ENCODE results near the gene KASH5.
"Not testable (repeated sequence)": the region's sequence is repeated elsewhere in the genome, so short reads cannot be mapped to it uniquely, and the experiment has no call there.

Gene KASH5

GRCh38 chr19:49439836-49440235, 51.8 kb downstream of the KASH5 start:
- no peak for DNase-seq

- DNase-seq: no peak
Measured at GRCh38 chr19:49440439-49441209, 52.6 kb downstream of the KASH5 start.

DNA sequence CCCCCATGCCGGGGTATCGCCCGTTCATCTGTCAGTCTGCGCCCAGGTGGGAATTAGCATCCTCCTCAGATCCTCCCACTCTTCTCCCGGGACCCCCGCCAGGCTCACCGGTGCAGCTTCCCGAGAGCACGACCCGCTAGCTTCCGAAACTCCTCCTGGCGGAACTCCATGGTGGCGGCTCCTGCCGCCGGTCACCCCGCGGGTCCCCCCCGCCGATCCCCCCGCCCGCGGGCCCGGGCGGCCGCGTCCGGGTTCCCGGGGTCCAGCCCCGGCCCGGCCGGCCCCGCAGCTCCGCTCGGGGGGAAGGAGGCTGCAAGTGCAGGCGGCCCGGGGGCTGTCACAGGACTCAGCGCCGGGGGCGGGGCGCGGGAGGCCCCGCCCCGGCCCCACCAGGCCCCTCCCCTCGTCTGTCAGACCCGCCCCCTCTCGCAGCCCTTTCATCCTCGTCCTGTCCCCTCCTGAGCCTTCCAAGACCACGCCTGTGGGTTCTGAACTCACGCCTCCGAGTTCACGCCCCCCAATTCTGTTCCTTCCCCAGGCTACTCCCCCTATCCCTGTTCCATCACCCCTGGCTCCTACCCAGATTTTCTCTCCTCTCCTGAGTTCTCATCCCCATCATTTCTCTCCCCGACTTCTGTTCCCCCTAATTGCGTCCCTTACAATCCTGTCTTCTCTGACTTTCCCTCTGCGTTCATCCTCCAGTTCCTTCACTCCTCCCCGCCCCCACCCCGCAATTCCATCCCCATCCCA, 53.3 kb downstream of the KASH5 start, which contains the start of gene SLC17A7:
TSS of gene SLC17A7 (minus strand) at position 318 of the 750 bp plus-strand sequence. CDS start at position 170, 148 bp downstream.
- DNase-seq: peak; percentile 41

- no peak for DNase-seq
Measured at GRCh38 chr19:49441960-49442350, 53.9 kb downstream of the KASH5 start.

GRCh38 chr19:49442354-49442753, 54.3 kb downstream of the KASH5 start:
- no peak for DNase-seq

DNA sequence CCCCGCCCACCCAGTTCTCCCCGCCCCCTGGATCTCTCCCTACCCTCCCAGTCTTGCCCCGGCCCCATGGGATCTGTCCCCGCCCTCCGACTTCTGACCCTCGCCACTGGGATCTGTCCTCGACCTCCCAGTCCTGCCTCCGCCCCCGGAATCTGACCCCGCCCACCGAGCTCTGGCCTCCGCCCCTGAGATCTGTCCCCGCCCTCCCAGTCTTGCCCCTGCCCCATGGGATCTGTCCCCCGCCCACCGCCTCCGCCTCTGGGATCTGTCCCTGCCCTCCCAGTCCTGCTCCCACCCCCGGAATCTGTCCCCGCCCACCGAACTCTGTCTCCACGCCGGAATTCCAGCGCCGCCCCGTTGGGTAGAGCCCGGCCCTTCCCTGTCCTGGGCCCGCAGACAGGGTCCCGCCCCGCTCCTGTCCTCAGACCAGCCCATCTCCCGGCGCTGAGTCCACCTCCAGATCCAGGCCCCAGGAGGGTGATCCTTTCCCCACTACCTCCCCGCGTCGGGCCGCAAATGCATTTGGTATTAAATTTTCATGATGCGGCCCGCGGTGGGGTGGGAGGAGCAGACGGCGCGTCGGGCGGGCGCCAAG, 54.8 kb downstream of the KASH5 start:
- peak; percentile 46 for DNase-seq

GRCh38 chr19:49443366-49444099, 55.5 kb downstream of the KASH5 start:
- DNase-seq: peak; percentile 91

DNA sequence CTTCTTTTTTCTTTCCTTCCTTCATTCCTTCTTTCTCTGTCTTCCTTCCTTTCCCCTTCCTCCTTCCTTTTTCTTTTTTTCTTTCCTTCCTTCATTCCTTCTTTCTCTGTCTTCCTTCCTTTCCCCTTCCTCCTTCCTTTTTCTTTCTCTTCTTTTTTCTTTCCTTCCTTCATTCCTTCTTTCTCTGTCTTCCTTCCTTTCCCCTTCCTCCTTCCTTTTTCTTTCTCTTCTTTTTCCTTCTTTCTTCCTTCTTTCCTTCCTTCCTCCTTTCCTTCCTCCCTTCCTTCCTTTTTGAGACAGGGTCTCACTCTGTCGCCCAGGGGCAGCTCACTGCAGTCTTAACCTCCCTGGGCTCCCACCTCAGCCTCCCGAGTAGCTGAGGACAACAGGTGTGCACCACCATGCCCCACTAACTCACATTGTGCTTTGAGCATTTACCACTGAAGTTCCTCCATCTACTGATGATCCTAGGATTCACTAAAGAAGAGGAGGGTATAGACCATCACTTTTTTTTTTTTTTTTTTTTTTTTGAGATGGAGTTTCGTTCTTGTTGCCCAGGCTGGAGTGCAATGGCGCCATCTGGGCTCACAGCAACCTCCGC, 56.2 kb downstream of the KASH5 start:
- DNase-seq: not testable (repeated sequence)

DNA sequence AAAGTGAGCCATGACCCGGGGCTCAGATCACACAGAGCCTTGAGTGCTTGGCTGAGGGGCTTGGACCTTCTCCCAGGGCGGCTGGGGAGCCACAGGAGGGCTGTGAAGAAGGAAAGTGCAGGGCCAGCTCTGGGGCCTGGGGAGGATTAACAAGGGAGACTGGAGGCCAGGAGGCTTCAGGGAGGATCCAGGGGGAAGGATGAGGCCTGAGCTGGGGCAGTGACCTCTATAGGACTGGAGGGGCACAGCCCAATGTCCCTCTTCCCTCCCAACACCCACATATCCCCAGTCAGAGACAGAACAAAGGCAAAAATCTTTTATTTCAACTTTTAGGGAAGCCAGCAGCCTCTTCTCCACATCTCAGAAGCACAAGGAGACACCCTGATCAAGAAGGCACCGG, 57.9 kb downstream of the KASH5 start:
- no peak for DNase-seq

- no peak for DNase-seq
Measured at GRCh38 chr19:49447485-49448431, 59.7 kb downstream of the KASH5 start.

DNA sequence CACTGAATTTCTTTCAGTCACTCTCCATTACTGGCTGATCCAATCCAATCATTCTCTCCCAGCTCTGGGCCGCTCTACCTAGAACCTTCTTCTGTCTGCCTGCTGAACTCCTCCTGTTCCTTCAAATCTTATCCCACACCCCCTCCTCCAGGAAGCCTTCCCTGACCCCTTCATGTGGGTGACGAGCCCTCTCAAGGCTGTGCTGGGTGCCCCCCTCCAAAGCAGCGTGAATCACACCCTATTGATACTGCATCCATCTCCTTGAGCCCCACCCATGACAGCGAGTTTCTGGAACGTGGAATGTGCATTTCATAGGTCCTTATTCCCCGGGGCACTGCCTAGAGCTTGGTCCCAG, 60.4 kb downstream of the KASH5 start:
- DNase-seq: no peak

DNA sequence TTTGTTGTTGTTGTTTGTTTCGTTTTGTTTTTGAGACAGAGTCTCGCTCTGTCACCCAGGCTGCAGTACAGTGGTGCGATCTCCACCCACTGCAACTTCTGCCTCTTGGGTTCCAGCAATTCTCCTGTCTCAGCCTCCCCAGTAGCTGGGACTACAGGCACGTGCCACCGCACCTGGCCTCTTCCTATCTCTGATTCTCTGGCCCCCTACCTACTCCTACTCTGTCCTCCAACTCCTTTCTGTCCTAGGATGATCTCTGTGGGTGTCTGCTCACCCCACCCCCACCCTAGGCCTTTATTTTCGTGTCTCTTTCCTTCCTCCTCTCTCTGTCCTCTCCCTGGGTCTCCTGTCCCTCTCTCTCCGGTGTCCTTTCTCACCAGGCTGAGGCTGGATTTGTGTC, 62.4 kb downstream of the KASH5 start:
- DNase-seq: no peak

DNA sequence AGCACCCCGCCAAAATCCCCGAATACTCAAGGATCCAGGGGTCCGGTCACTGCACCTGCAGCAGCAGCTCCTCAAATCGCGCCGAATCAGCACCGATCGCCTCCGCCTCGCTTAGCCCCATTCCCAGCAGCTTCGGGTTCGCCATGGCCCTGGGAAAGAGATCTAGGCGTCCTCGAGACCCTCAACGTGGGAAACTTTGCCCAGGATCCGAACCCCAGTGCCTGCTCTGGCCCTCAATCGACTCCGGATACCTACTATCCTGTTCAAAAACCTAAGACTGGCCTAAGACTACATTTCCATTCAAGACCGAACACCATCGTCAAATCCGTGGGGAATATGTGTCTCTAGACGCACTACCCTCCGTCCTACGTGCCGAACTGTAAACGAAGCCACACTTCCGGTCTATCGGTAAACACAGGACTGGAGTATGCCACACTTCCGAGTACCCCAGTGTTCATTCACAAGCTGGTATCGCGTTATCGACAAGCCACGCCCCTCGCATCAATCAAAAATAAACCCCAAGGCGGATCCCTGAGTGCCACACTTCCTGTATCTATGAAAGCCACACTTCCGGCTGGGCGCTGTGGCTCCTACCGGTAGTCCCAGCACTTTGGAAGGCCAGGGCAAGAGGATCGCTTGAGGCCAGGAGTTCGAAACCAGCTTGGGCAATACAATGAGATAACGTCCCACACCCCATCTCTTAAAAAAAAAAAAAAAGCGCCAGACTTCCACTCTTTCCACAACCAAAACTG, 63.6 kb downstream of the KASH5 start, which contains the start of gene PIH1D1:
TSS of gene PIH1D1 (minus strand) at position 385 of the 752 bp plus-strand sequence. CDS start at position 145, 240 bp downstream.
- DNase-seq: peak; percentile 91

GRCh38 chr19:49453013-49453756, 65.1 kb downstream of the KASH5 start, which contains the start of gene ALDH16A1:
ALDH16A1 (plus strand) TSS chr19:49453225; CDS start chr19:49453332, 107 bp downstream.
- peak; percentile 97 for DNase-seq

DNA sequence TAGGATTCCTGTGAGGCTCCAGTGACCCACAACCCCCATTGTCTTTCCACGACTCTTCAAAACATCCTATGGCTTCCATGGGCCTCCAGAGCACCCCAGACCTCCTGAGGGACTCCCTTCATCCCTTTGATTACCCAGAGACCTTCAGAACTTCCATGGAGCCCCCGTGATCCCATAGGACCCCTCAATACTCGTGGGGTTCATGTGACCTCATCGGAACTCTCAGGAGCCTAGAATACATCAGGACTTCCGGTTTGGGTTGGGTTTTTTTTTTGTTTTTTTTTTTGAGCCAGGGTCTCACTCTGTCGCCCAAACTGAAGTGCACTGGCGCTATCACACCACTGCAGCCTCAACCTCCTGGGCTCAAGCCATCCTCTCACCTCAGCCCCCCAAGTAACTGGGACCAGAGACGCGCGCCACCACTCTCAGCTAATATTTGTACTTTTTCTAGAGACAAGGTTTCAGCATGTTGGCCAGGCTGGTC, 65.8 kb downstream of the KASH5 start:
- DNase-seq: no peak

- DNase-seq: no peak
Measured at GRCh38 chr19:49455773-49456172, 67.7 kb downstream of the KASH5 start.

DNA sequence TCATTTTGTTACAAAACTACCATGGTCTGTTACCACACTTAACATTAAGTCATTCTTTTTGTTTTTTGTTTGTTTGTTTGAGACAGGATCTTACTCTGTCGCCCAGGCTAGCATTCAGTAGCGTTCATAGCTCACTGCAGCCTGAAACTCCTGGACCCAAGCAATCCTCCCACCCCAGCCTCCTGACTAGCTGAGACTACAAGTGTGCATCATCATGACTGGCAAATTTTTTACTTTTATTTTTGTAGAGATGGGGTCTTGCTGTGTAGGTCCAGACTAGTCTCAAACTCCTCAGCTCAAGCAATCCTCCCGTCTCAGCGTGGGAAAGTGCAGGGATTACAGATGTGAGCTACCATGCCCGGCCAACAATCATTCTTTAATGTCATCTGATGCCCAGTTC, 68.3 kb downstream of the KASH5 start:
- DNase-seq: no peak

DNA sequence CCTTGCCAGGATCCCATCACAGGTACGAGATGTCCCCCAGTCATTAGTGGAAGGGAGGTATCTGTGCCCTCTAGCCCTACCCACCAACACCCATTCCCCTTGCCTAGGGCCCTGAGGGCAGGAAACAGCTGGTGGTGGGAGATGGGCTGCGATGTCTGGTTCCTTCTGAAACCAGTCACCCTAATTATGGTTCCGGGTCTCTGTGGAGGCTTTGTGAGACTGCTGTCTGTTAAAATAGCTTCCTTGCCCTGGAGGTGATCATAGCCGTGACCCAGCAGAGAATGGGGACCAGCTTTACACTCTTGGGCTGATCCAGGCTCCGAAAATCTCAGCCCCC, 70.5 kb downstream of the KASH5 start:
- no peak for DNase-seq

DNA sequence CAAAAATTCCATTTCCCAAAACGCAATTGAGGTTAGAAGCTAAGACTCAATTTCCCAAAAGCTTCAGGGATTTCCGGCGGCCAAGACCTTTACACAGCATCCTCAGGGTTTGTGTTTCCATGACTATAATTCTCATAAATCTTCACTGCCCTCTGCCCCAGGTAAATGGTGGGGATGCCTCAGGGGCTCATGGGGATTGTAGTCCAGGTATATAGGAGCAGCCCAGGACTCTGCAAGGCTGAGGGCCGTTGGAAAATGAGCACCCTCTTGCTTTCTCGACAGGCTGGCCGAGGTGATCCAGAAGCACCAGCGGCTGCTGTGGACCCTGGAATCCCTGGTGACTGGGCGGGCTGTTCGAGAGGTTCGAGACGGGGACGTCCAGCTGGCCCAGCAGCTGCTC, 71.3 kb downstream of the KASH5 start:
- no peak for DNase-seq

- not testable (repeated sequence) for DNase-seq
Measured at GRCh38 chr19:49461130-49461529, 73.1 kb downstream of the KASH5 start.
